Neutrophil (primary cell): ENCODE results near the gene CREB3L2.
A peak's percentile ranks its signal among the peaks of the same experiment; 100 is the strongest.

Source experiments
- H3K27ac ChIP-seq: fragments of 200-600 bp; sonication (generic); 2 replicates; pipeline ENCODE4 v1.5.1; 2016; ENCODE audit warnings: mild to moderate bottlenecking, moderate library complexity
- H3K27me3 ChIP-seq: fragments of 200-600 bp; sonication (generic); 2 replicates; pipeline ENCODE4 v1.6.0; 2016; ENCODE audit warnings: mild to moderate bottlenecking
- H3K36me3 ChIP-seq: fragments of 200-600 bp; sonication (generic); 2 replicates; pipeline ENCODE4 v1.5.1; 2017
- H3K4me1 ChIP-seq, 2 experiments: fragments of 200-600 bp in 1 of 2; sonication (generic) in 1 of 2; 1 replicate in 1 of 2; 2 replicates in 1 of 2; pipeline versions ENCODE4 v1.5.1 to v1.6.1; 2013 to 2016; ENCODE audit warnings: low read depth in 1 of 2, low read length in 1 of 2, mild to moderate bottlenecking in 1 of 2, moderate library complexity in 1 of 2; ENCODE audit not compliant: control insufficient read depth in 1 of 2, insufficient read depth in 1 of 2
- H3K4me3 ChIP-seq, 2 experiments: fragments of 200-600 bp in 1 of 2; sonication (generic) in 1 of 2; 1 replicate in 1 of 2; 2 replicates in 1 of 2; pipeline ENCODE4 v1.5.1; 2013 to 2016; ENCODE audit warnings: low read depth in 1 of 2, low read length in 1 of 2, mild to moderate bottlenecking in 1 of 2, moderate library complexity in 1 of 2
- H3K9me3 ChIP-seq: fragments of 200-600 bp; sonication (generic); 2 replicates; pipeline ENCODE4 v1.5.1; 2016
- CTCF ChIP-seq: fragments of 200-600 bp; sonication (generic); IDR thresholded peaks from 2 replicates; pipeline ENCODE4 v1.5.1; 2016; ENCODE audit warnings: antibody characterized with exemption

The CREB3L2 gene

GRCh38 chr7:137934176-137934826, 67.6 kb downstream of the CREB3L2 start:
- Histone ChIP-seq H3K27ac (peak overlapping the region; percentile 69), H3K4me3 (peak overlapping the region; percentile 49 to 56), H3K9me3 (no peaks in the 10 kb centered on the region), H3K27me3 (no peaks in the 10 kb centered on the region), H3K4me1 (peaks cover 45 to 50% of the 10 kb centered on the region in 2 experiments), H3K36me3 (no peaks in the 10 kb centered on the region)
- TF ChIP-seq CTCF = no peak

GRCh38 chr7:137933270-137934017, 68.4 kb downstream of the CREB3L2 start:
- H3K36me3 ChIP-seq = peaks cover 2% of the 10 kb centered on the region
- H3K4me3 ChIP-seq = no peak overlapping the region
- peak overlapping the region; percentile 69 for H3K27ac ChIP-seq
- H3K9me3 ChIP-seq = no peaks in the 10 kb centered on the region
- H3K4me1 ChIP-seq = peaks cover 45 to 50% of the 10 kb centered on the region in 2 experiments
- H3K27me3 ChIP-seq = no peaks in the 10 kb centered on the region
- no peak for TF ChIP-seq CTCF

DNA sequence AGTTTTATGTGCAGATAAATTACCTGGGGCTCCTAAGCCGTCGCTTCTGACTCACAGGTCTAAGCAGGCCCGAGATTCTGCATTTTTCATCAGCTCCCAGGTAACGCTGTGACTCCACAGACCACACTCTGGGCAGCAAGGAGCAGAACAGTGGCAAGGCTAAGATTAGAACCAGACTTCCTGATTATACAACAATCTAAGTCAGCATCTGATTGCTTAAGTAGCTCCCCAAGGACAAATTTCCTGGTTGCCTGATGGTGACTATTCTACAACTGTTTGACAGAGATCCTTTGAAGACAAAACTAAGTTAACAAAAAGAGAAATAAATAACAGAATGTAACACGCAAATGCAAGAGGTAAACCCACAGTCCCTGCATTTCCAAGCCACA, 69.0 kb downstream of the CREB3L2 start:
- Histone ChIP-seq H3K27me3 (no peaks in the 10 kb centered on the region), H3K4me1 (peaks cover 45 to 50% of the 10 kb centered on the region in 2 experiments), H3K36me3 (peaks cover 8% of the 10 kb centered on the region), H3K9me3 (no peaks in the 10 kb centered on the region), H3K4me3 (no peak overlapping the region), H3K27ac (peak overlapping the region; percentile 69)
- TF ChIP-seq CTCF = no peak

DNA sequence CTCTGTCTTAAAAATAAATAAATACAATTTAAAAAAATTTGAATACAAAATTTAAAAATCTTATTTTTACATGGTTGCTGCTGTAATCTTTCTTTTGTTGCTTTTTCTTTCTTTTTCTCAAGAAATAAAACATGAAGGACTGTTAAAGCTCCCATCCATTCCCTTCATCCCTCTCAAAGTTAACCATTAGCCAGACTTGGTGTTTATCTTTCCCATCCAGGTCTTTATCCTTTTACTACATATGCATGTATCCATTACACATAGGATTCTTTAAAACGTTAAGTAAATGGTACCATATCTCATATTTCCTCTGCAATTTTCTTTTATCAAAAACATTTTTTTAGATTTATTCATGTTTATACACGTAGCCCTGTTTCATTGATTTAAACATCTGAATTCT, 70.1 kb downstream of the CREB3L2 start:
- no peaks in the 10 kb centered on the region for H3K27me3 ChIP-seq
- peaks cover 45 to 47% of the 10 kb centered on the region in 2 experiments for H3K4me1 ChIP-seq
- no peak for TF ChIP-seq CTCF
- peaks cover 11% of the 10 kb centered on the region for H3K36me3 ChIP-seq
- no peak overlapping the region for H3K4me3 ChIP-seq
- no peak overlapping the region for H3K27ac ChIP-seq
- no peaks in the 10 kb centered on the region for H3K9me3 ChIP-seq

DNA sequence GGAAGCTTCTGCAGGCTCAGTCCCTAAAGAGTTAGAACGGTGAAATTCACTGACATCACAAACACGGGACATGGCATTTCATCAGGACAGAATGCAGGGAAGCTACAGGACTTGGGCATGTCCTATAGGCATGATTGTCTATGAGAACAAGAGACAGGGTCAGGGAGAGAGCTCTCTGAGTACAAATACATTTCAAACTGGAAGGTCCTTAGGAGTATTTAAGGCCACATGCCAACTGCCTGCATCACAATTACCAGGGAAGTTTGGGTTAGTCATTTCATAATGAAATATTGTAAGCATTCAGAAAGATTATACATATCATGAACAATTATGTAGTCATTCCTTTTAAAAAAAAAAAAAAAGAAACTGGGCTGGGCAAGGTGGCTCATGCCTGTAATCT, 71.3 kb downstream of the CREB3L2 start:
- H3K4me3 ChIP-seq = no peak overlapping the region
- no peak for TF ChIP-seq CTCF
- H3K27ac ChIP-seq = peak overlapping the region; percentile 24
- H3K27me3 ChIP-seq = no peaks in the 10 kb centered on the region
- H3K36me3 ChIP-seq = peaks cover 19% of the 10 kb centered on the region
- peaks cover 34% of the 10 kb centered on the region in 2 experiments for H3K4me1 ChIP-seq
- no peaks in the 10 kb centered on the region for H3K9me3 ChIP-seq
